Tibial artery (tissue), 4 donors: ENCODE results near the gene PRDM16.

Source experiments
- DNase-seq, 2 donors: peaks; one replicate each; pipeline ENCODE4 v3.0.0-alpha.2; 2019
- H3K27ac ChIP-seq, 2 donors: fragments of 200-600 bp; sonication (generic) in 1 of 2; 1 replicate in 1 of 2; 2 replicates in 1 of 2; pipeline ENCODE4 v1.5.1; 2018 to 2019; ENCODE audit warnings: mild to moderate bottlenecking in 1 of 2
- H3K27me3 ChIP-seq, 2 donors: fragments of 200-600 bp; sonication (generic) in 1 of 2; one replicate each; pipeline versions ENCODE4 v1.5.1 to v1.6.0; 2016 to 2019
- H3K36me3 ChIP-seq, 3 donors: fragments of 200-600 bp; sonication (generic) in 2 of 3; one replicate each; pipeline ENCODE4 v1.5.1; 2016 to 2019; ENCODE audit warnings: mild to moderate bottlenecking in 2 of 3
- H3K4me1 ChIP-seq, 4 donors: fragments of 200-600 bp; sonication (generic) in 2 of 4; 1 replicate in 3 of 4; 2 replicates in 1 of 4; pipeline ENCODE4 v1.5.1; 2016 to 2019
- H3K4me3 ChIP-seq, 2 donors: fragments of 200-600 bp; sonication (generic) in 1 of 2; 1 replicate in 1 of 2; 2 replicates in 1 of 2; pipeline ENCODE4 v1.5.1; 2018 to 2019; ENCODE audit warnings: mild to moderate bottlenecking in 2 of 2
- H3K9me3 ChIP-seq, 3 donors: fragments of 200-600 bp; sonication (generic) in 1 of 3; one replicate each; pipeline ENCODE4 v1.5.1; 2016 to 2019
- intact Hi-C: fragments of 100-400 bp; cut with DNase I; formaldehyde crosslinking; loops from one replicate; pipeline ENCODE4 v1.15.0; 2023; ENCODE audit warnings: low total_unique reads
- TF ChIP-seq, protein P1 (sequence below), 2 experiments: fragments of 200-600 bp in 1 of 2; fragments of 450-650 bp in 1 of 2; IDR thresholded peaks; one replicate each; pipeline ENCODE4 v1.5.1; 2017 to 2019; ENCODE audit warnings: antibody characterized with exemption in 2 of 2, mild to moderate bottlenecking in 1 of 2, moderate library complexity in 1 of 2

Gene PRDM16

DNA sequence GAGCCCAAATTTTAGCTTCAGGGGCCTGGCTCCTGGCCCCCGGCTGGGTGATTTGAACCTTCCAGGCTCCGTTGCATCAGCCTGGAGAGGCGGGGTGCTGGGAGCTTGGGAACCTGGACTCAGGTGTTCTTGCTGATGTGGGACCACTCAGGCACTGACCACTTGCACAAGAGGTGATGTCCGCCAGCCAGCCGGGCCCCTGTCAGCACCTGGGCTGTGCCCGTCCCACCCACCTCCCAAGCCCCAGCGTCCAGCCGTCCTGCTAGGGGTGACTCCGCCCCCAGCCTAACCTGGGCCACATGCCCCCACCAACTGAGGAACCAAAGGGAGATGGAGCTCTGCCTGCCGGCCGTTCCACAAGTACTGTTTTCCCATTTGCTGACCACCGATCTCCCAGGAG is 338.0 kb downstream of the PRDM16 start:
- H3K27me3 ChIP-seq: no peaks in the 10 kb centered on the region
- H3K4me3 ChIP-seq: no peak overlapping the region
- peaks cover 26 to 49% (median 40%) of the 10 kb centered on the region in 3 donors for H3K36me3 ChIP-seq
- H3K27ac ChIP-seq: peak overlapping the region in 1 of 2 donors; percentile 10
- no peak for DNase-seq
- H3K4me1 ChIP-seq: peaks cover 0 to 31% (median 15%) of the 10 kb centered on the region in 4 donors
- no peaks in the 10 kb centered on the region for H3K9me3 ChIP-seq
- TF ChIP-seq, protein P1, sequence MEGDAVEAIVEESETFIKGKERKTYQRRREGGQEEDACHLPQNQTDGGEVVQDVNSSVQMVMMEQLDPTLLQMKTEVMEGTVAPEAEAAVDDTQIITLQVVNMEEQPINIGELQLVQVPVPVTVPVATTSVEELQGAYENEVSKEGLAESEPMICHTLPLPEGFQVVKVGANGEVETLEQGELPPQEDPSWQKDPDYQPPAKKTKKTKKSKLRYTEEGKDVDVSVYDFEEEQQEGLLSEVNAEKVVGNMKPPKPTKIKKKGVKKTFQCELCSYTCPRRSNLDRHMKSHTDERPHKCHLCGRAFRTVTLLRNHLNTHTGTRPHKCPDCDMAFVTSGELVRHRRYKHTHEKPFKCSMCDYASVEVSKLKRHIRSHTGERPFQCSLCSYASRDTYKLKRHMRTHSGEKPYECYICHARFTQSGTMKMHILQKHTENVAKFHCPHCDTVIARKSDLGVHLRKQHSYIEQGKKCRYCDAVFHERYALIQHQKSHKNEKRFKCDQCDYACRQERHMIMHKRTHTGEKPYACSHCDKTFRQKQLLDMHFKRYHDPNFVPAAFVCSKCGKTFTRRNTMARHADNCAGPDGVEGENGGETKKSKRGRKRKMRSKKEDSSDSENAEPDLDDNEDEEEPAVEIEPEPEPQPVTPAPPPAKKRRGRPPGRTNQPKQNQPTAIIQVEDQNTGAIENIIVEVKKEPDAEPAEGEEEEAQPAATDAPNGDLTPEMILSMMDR (IDR thresholded peaks at IDR 0.05): no peak
- intact Hi-C loops: loop anchor here (5.0 kb wide), 1 partner anchor 340 kb away; the partner anchor contains the start of gene PRDM16

DNA sequence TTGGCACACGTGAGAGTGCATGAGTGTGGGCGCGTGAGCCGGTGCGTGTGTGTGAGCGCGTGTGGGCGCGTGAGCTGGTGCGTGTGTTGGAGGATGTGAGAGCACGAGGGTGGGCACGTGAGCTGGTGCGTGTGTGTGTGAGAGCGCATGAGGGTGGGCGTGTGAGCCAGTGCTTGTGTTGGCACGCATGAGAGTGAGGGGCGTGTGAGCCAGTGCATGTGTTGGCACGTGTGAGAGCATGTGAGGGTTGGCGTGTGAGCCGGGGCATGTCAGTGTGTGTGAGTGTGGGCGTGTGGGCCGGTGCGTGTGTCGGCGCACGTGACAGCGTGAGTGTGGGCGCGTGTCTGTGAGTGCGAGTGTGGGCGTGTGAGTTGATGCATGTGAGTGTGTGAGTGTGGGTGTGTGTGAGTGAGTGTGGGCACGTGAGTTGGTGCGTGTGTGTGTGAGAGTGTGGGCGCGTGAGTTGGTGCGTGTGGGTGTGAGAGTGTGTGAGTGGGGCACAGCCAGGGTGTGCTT is 339.8 kb downstream of the PRDM16 start:
- H3K36me3 ChIP-seq: peaks cover 27 to 63% (median 53%) of the 10 kb centered on the region in 3 donors
- intact Hi-C loops: loop anchor here (5.0 kb wide), 1 partner anchor 342 kb away; the partner anchor contains the start of gene PRDM16
- peaks cover 0 to 14% (median 0%) of the 10 kb centered on the region in 4 donors for H3K4me1 ChIP-seq
- no peaks in the 10 kb centered on the region for H3K9me3 ChIP-seq
- H3K27ac ChIP-seq: peak overlapping the region in 1 of 2 donors; percentile 62
- DNase-seq: no peak
- no peaks in the 10 kb centered on the region for H3K27me3 ChIP-seq
- no peak overlapping the region for H3K4me3 ChIP-seq
- TF ChIP-seq, protein P1 (IDR thresholded peaks at IDR 0.05): no peak

DNA sequence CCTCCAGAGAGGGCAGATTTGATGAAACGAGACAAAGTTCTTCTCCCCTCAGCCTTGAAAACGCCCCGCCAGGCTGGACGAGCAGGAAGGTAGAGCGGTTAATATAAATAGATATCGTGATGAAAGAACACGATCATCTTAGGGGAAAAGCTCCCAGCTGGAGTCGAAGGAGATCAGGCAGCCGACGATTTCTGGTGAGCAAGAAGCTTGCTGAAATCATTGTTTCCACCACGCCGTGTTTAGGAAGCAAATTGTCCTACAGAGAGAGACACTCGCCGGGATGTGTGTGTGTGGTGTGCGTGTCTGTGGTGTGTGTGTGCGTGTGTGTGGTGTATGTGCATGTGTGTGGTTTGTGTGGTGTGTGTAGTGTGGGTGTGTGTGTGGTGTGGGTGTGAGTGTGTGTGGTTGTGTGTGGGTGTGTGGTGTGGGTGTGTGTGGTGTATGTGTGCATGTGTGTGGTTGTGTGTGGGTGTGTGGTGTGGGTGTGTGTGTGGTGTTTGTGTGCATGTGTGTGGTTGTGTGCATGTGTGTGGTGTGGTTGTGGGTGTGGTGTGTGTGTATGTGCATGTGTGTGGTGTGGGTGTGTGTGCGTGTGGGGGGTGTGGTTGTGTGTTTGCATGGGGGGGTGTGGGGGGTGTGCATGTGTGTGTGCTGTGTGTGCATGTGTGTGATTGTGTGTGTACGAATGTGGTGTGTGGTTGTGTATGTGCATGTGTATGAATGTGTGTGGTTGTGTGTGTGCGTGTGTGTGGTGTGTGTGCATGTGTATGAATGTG is 340.6 kb downstream of the PRDM16 start:
- TF ChIP-seq, protein P1 (IDR thresholded peaks at IDR 0.05): no peak
- Histone ChIP-seq H3K4me1 (peaks cover 0 to 13% (median 0%) of the 10 kb centered on the region in 4 donors), H3K4me3 (no peak overlapping the region), H3K36me3 (peaks cover 25 to 65% (median 55%) of the 10 kb centered on the region in 3 donors), H3K27me3 (no peaks in the 10 kb centered on the region), H3K9me3 (no peaks in the 10 kb centered on the region), H3K27ac (peak overlapping the region; percentile 16 to 62)
- intact Hi-C loops: loop anchor here (2.0 to 5.0 kb wide), 3 partner anchors 59 to 397 kb away; partner anchors contain the start of gene PRDM16
- DNase-seq: no peak

DNA sequence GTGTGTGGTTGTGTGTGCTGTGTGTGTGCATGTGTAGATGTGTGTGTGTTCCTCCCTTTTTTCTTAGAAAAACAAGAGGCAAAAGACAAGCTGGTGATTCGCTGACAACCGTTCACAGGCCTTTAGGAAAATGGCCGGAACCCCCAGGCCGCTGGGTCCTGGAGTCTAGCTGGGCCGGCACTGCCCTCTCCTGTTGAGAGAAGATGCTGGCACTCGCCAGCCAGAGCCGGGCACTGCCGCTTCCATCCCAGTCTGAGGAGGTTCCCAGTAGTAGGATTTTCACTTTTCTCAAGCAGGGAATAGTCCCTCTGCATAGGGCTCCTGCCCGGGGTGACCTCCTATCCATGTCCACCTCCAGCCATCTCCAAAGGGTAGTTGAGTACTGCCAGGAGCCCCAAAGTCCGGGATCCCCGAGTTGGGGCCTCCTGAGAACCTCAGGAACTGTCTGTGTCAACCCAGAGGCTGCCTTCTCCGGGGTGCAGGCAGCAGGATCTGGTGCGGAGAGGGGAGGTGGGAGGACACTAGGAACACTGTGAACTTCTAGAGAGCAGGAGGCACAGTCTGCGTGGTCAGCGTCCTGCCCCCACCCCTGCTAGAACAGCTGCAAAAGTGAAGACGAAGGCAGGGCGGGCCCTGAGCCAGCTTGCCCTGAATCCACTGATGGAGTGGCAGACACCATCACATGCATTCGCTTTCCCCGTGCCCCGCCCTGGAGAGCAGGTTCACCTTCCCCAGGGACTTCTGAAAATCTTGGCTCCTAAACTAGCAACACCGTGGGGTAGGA is 341.3 kb downstream of the PRDM16 start:
- Histone ChIP-seq H3K9me3 (no peaks in the 10 kb centered on the region), H3K27ac (peak overlapping the region; percentile 40 to 62), H3K27me3 (no peaks in the 10 kb centered on the region), H3K4me1 (peaks cover 0 to 13% (median 0%) of the 10 kb centered on the region in 4 donors), H3K4me3 (no peak overlapping the region), H3K36me3 (peaks cover 21 to 64% (median 55%) of the 10 kb centered on the region in 3 donors)
- intact Hi-C loops: loop anchor here (2.0 to 5.0 kb wide), 2 partner anchors 60 to 398 kb away; no protein-coding TSS in a partner anchor
- TF ChIP-seq, protein P1 (IDR thresholded peaks at IDR 0.05): peak; percentile 88 to 89
- peak; percentile 71 to 89 for DNase-seq

DNA sequence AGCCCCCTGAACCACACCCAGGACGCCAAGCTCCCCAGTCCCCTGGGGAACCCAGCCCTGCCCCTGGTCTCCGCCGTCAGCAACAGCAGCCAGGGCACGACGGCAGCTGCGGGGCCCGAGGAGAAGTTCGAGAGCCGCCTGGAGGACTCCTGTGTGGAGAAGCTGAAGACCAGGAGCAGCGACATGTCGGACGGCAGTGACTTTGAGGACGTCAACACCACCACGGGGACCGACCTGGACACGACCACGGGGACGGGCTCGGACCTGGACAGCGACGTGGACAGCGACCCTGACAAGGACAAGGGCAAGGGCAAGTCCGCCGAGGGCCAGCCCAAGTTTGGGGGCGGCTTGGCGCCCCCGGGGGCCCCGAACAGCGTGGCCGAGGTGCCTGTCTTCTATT is 342.8 kb downstream of the PRDM16 start:
- DNase-seq: no peak
- intact Hi-C loops: loop anchor here (2.0 to 5.0 kb wide), 2 partner anchors 61 to 400 kb away; no protein-coding TSS in a partner anchor
- H3K27ac ChIP-seq: no peak overlapping the region
- H3K36me3 ChIP-seq: peaks cover 21 to 65% (median 57%) of the 10 kb centered on the region in 3 donors
- TF ChIP-seq, protein P1 (IDR thresholded peaks at IDR 0.05): no peak
- H3K27me3 ChIP-seq: no peaks in the 10 kb centered on the region
- H3K4me3 ChIP-seq: no peak overlapping the region
- peaks cover 0 to 7% (median 4%) of the 10 kb centered on the region in 3 donors for H3K9me3 ChIP-seq
- H3K4me1 ChIP-seq: peaks cover 0 to 13% (median 0%) of the 10 kb centered on the region in 4 donors
